Thyroid gland (tissue), 4 donors: ENCODE results near the gene ASCC1. TPM values are rescaled to one million over a fixed set of nuclear protein-coding genes. Genes with fewer than 3 reads are reported as not detected.
"Not testable (repeated sequence)": the region's sequence is repeated elsewhere in the genome, so short reads cannot be mapped to it uniquely, and the experiment has no call there.

ENCODE experiments used
- DNase-seq, 2 donors: peaks; one replicate each; pipeline ENCODE4 v3.0.0-alpha.2; 2019
- H3K27ac ChIP-seq, 3 donors: fragments of 200-600 bp; sonication (generic); 1 replicate in 2 of 3; 2 replicates in 1 of 3; pipeline ENCODE4 v1.5.1; 2016 to 2019; ENCODE audit warnings: mild to moderate bottlenecking in 1 of 3, moderate library complexity in 1 of 3
- H3K27me3 ChIP-seq: fragments of 200-600 bp; sonication (generic); one replicate; pipeline ENCODE4 v1.5.1; 2019
- H3K36me3 ChIP-seq, 2 donors: fragments of 200-600 bp; sonication (generic); one replicate each; pipeline ENCODE4 v1.5.1; 2016 to 2019
- H3K4me1 ChIP-seq, 2 donors: fragments of 200-600 bp; sonication (generic); one replicate each; pipeline ENCODE4 v1.5.1; 2017 to 2019
- H3K4me3 ChIP-seq, 3 donors: fragments of 200-600 bp; sonication (generic); replicated peaks in 1 of 3; 1 replicate in 2 of 3; 2 replicates in 1 of 3; pipeline ENCODE4 v1.5.1; 2016; ENCODE audit warnings: mild to moderate bottlenecking in 1 of 3
- H3K9me3 ChIP-seq: fragments of 200-600 bp; sonication (generic); one replicate; pipeline ENCODE4 v1.5.1; 2017
- POLR2A ChIP-seq, 2 donors: fragments of 450-650 bp; IDR thresholded peaks; one replicate each; pipeline ENCODE4 v1.6.1; 2017; ENCODE audit warnings: antibody characterized with exemption in 2 of 2, mild to moderate bottlenecking in 2 of 2, moderate library complexity in 1 of 2
- WGBS, 2 donors: methylation state at CpG; one replicate each; pipeline ENCODE4 v1.1.5; 2017; 5-methylcytosine and 5-hydroxymethylcytosine counted together
- intact Hi-C: fragments of 100-400 bp; cut with DNase I; formaldehyde crosslinking; loops from one replicate; pipeline ENCODE4 v1.15.1; 2023
- total RNA-seq, 4 donors: library from RNA; depleted of rRNA; stranded (reverse); fragments of >200 nt; gene quantifications; one replicate each; pipeline ENCODE4 v1.2.3, GENCODE V29; 2016
- TF ChIP-seq, protein P1 (sequence below), 6 experiments: fragments of 200-600 bp in 3 of 6; fragments of 450-650 bp in 3 of 6; sonication (generic) in 3 of 6; IDR thresholded peaks; one replicate each; pipeline ENCODE4 v1.5.1; 2016 to 2019; ENCODE audit warnings: antibody characterized with exemption in 6 of 6, mild to moderate bottlenecking in 2 of 6, inconsistent platforms in 1 of 6, moderate library complexity in 1 of 6

The ASCC1 gene
- total RNA-seq, 4 donors from 2014 or later = 26.7 to 30.3 (median 28.1) TPM

DNA sequence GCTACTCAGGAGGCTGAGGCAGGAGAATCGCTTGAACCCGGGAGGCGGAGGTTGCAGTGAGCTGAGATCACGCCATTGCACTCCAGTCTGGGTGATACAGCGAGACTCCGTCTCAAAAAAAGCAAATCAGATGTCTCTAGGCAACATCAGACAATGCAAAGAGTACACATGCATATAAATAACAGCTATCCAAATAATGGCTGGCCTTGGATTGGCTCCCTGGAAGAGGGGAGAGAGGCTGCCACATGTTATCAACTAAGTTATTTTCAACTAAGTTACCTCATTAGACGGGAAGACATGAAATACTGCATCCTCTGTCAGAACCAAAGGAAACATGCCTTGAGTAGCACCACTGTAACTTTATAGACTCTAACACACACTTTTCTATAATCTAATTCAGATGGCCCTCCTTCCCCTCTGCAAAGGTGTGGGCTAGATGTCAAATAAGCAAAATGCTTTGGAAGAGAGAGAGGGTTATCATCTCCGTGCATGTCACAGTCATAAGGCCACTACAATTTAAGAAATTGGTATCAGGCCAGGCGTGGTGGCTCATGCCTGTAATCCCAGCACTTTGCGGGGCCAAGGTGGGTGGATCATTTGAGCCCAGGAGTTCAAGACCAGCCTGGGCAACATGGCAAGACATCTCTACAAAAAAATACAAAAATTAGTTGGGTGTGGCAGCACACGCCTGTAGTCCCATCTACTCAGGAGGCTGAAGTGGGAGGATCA is 105.2 kb downstream of the ASCC1 start:
- H3K9me3 ChIP-seq = no peaks in the 10 kb centered on the region
- H3K27ac ChIP-seq = peak overlapping the region in 2 of 3 donors; percentile 84 to 86
- intact Hi-C loops = no loop called here
- H3K4me1 ChIP-seq = peaks cover 40 to 43% of the 10 kb centered on the region in 2 donors
- DNase-seq = no peak
- no peak for TF ChIP-seq POLR2A (IDR thresholded peaks at IDR 0.05)
- TF ChIP-seq, protein P1, sequence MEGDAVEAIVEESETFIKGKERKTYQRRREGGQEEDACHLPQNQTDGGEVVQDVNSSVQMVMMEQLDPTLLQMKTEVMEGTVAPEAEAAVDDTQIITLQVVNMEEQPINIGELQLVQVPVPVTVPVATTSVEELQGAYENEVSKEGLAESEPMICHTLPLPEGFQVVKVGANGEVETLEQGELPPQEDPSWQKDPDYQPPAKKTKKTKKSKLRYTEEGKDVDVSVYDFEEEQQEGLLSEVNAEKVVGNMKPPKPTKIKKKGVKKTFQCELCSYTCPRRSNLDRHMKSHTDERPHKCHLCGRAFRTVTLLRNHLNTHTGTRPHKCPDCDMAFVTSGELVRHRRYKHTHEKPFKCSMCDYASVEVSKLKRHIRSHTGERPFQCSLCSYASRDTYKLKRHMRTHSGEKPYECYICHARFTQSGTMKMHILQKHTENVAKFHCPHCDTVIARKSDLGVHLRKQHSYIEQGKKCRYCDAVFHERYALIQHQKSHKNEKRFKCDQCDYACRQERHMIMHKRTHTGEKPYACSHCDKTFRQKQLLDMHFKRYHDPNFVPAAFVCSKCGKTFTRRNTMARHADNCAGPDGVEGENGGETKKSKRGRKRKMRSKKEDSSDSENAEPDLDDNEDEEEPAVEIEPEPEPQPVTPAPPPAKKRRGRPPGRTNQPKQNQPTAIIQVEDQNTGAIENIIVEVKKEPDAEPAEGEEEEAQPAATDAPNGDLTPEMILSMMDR (IDR thresholded peaks at IDR 0.05) = no peak
- no peaks in the 10 kb centered on the region for H3K36me3 ChIP-seq
- no peak overlapping the region for H3K4me3 ChIP-seq
- H3K27me3 ChIP-seq = no peaks in the 10 kb centered on the region
- WGBS, 2 donors = 97% methylated on average over 11 of the region's 11 CpGs

DNA sequence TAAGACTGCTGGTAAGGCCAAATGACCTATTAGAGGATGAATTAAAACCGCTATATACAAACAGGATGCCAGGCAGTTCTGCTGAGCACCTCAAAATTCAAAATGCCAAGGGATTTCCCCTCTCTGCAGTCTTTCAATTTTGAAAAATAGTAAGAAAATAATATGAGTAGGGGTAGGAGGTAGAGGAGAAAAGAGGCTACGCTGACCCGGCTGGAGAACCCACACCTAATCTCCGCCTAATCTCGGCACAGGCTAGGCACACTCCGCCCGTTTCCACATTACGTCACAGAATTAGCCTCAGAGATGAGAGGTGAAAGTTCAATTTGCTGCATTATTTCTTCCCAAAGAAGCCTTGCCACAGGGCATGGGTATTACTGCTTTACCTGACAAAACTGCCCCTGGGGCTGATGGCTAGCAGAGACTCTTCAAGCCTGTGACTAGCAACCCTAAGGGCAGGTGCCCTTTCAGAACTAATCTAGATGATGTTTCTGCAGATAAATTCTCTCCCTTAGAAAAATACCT is 106.4 kb downstream of the ASCC1 start:
- 78 to 82% methylated on average over 8 of the region's 8 CpGs for WGBS, 2 donors
- Histone ChIP-seq H3K27ac (peak overlapping the region; percentile 38 to 86 (median 84)), H3K27me3 (no peaks in the 10 kb centered on the region), H3K4me1 (peaks cover 31 to 34% of the 10 kb centered on the region in 2 donors), H3K9me3 (no peaks in the 10 kb centered on the region), H3K4me3 (no peak overlapping the region), H3K36me3 (no peaks in the 10 kb centered on the region)
- TF ChIP-seq POLR2A (IDR thresholded peaks at IDR 0.05) = no peak
- TF ChIP-seq, protein P1 (IDR thresholded peaks at IDR 0.05) = no peak
- intact Hi-C loops = no loop called here
- no peak for DNase-seq

DNA sequence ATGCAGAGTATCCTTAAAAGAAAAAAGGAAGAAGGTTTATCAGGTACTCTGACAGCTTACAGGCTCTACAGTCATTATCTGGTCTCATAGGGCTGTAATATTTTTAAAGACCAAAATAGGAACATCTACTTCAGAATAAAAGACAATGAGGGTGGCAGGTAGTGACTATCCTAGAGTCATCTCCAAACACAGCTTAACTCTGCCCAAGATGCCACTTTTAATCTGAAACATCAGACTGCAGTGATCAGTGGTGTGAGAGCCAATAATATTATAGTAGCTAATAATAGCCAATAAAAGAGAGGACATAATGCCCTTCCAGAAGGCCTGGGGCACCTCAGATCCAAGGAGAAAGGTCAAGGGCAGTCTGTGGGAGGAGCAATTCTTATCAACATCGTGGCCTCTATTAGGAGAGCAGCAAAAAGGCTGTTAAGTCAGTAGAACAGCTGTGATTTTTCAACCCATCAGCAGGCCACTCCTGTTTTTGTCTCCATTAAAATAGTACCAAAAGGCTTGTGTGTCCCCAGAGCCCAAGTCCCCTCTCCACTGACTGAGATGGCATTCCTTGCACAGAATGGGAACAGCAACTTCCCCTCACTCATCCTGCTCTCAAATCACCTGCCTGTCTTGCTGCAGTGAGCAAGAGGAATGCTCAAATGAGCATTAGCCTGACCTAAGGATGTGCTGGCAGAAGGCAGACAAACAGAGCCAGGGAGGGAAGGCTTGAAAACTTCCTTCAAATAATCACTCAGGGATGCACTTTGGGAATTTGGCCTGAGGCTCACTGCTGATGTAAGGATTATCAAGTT is 107.0 kb downstream of the ASCC1 start:
- Histone ChIP-seq H3K27ac (peak overlapping the region; percentile 84 to 89 (median 86)), H3K4me1 (peaks cover 27 to 34% of the 10 kb centered on the region in 2 donors), H3K36me3 (no peaks in the 10 kb centered on the region), H3K4me3 (no peak overlapping the region), H3K27me3 (no peaks in the 10 kb centered on the region), H3K9me3 (no peaks in the 10 kb centered on the region)
- intact Hi-C loops = no loop called here
- TF ChIP-seq, protein P1 (IDR thresholded peaks at IDR 0.05) = no peak
- TF ChIP-seq POLR2A (IDR thresholded peaks at IDR 0.05) = peak in 1 of 2 donors; percentile 43
- WGBS, 2 donors = 15 to 31% methylated on average over 1 of the region's 1 CpG
- peak; percentile 64 to 68 for DNase-seq

DNA sequence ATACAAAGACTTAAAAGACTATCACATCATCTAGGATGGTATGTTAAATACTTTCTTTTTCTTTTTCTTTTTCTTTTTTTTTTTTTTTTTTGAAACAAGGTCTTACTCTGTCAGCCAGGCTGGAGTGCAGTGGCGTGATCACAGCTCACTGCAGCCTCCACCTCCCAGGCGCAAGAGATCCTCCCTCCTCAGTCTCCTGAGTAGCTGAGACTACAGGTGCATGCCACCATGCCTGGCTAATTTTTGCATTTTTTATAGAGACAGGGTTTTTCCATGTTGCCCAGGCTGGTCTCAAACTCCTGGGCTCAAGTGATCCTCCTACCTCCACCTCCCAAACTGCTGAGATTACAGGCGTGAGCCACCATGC is 108.1 kb downstream of the ASCC1 start:
- intact Hi-C loops, H3K9me3 ChIP-seq, H3K4me3 ChIP-seq, DNase-seq, H3K27me3 ChIP-seq, H3K36me3 ChIP-seq: not testable (repeated sequence)
- peak overlapping the region; percentile 84 to 89 (median 86) for H3K27ac ChIP-seq
- H3K4me1 ChIP-seq = peaks cover 27 to 34% of the 10 kb centered on the region in 2 donors
- WGBS, 2 donors = 97 to 99% methylated on average over 3 of the region's 3 CpGs

DNA sequence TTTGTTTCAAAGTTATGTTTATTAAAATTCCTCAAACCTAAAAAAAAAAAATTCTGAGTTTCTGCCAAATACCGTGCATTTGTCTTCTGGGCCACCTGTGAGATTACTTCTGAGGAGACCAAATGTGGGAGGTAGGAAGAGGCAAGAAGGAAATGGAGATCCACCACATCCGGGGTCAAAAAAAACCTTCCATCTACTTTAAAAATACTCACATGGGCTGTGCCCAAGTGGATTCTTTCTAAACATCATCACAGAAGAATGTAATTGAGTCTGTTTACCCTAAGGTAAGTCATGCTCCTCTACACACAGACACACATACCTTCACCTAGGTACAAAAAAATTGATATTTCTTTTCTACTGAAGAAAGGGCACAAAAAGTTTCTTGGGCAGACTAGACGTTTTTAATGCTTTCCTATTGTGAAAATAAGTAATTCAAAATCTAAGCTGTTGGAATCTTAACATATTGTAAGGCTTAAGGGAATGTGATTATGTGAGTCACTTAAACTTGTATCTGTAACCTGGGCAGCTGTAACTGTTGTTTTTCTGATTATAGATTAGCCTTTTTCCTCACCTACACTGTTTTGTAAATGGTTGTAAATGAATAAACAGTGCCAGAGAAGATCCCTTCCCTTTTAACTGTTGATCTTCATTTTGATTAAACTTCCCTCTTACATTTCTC is 108.6 kb downstream of the ASCC1 start:
- 38% methylated on average over 3 of the region's 3 CpGs for WGBS, 2 donors
- Histone ChIP-seq H3K27ac (peak overlapping the region; percentile 84 to 89 (median 86)), H3K27me3 (no peaks in the 10 kb centered on the region), H3K4me3 (no peak overlapping the region), H3K9me3 (no peaks in the 10 kb centered on the region), H3K36me3 (no peaks in the 10 kb centered on the region), H3K4me1 (peaks cover 27 to 34% of the 10 kb centered on the region in 2 donors)
- no peak for DNase-seq
- intact Hi-C loops = no loop called here
- TF ChIP-seq, protein P1 (IDR thresholded peaks at IDR 0.05) = no peak
- no peak for TF ChIP-seq POLR2A (IDR thresholded peaks at IDR 0.05)
